C4-2B (cell line): ENCODE data around the gene XPO6.
A peak's percentile ranks its signal among the peaks of the same experiment; 100 is the strongest.

ENCODE experiments used
- H3K27ac ChIP-seq: fragments of 450-650 bp; 2 replicates; pipeline ENCODE4 v1.5.1; 2017
- CTCF ChIP-seq: fragments of 450-650 bp; conservative IDR thresholded peaks from 2 replicates; pipeline ENCODE4 v1.5.1; 2017; ENCODE audit warnings: mild to moderate bottlenecking
- ZFX ChIP-seq: fragments of 450-650 bp; IDR thresholded peaks from 2 replicates; pipeline ENCODE4 v1.6.1; 2017

Gene XPO6

DNA sequence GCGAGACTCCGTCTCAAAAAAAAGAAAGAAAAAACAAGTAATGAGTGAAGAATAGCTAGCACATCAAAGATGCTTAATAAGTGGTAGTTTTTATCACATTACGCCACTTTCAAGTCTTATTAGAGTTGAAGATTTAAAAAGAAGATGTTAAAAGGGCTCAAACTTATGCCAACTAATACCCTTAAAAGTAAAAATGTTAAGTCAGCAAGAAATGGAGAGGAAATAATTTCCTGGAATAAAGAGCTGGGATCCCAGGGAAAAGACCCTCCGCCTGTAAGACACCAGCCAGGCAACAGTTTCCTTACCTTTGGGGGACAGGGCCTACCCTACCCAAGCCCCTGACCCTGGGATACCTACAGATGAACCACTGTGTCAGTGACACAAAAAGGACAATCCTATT is 3.6 kb downstream of the XPO6 start:
- TF ChIP-seq ZFX, result no peak
- TF ChIP-seq CTCF, result no peak
- H3K27ac ChIP-seq, result peak overlapping the region; percentile 41; the same call in 1 of the 2 replicates

DNA sequence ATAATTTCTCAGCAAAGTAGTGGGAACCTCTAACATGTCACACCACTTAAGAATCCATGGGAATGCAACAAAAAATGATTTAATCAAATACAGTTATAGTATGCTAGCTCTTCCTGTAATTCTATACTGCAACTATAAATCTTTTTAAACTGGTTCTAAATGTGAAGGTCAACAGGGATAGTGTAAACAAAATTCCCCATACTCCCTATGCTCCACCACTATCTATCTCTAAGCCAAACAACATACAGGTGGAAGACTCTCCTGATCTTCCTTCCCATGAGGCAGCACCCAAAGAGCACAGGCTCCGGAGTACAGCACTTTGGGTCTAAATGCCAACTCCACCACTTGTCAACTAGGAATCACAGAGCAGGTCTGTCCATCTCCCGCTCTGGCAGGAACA is 4.4 kb downstream of the XPO6 start:
- no peak for TF ChIP-seq CTCF
- TF ChIP-seq ZFX, result no peak
- H3K27ac ChIP-seq, result peak overlapping the region; percentile 41

GRCh38 chr16:28205974-28206373 is 5.8 kb downstream of the XPO6 start:
- H3K27ac ChIP-seq, result no peak overlapping the region
- no peak for TF ChIP-seq CTCF
- TF ChIP-seq ZFX, result no peak

DNA sequence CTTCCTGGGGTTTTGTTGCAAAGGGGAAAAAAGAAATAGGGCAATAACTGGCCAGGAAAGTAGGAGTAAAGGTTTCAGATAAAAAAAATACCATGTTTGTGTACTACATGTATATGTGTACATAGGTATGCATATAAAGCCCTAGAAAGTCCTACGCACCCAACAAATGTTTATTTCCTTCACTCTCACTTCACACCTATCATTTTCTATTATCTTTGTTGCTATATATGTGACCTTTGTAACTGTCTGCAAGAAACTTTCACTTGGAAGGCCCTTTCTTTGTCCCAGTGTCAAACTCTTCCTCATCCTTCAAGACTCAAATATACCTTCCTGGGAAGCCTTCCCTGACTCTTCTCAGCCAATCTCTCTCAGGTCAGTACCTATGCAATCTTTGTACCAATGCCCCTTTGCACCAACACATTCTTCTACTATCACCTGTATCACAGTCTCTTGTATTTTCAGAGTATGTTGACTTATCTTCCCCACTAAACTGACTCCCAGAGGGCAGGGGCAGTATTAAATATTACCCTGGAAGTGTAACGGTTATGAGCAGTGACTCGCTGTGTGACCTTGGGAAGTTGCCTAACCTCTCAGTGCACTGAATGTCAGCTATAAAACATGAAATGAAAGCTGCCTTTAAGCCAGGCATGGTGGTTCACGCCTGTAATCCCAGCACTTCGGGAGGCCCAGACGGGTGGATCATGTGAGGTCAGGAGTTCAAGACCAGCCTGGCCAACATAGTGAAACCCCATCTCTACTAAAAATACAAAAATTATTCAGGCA is 6.5 kb downstream of the XPO6 start:
- TF ChIP-seq CTCF (no peak), ZFX (no peak)
- no peak overlapping the region for H3K27ac ChIP-seq

DNA sequence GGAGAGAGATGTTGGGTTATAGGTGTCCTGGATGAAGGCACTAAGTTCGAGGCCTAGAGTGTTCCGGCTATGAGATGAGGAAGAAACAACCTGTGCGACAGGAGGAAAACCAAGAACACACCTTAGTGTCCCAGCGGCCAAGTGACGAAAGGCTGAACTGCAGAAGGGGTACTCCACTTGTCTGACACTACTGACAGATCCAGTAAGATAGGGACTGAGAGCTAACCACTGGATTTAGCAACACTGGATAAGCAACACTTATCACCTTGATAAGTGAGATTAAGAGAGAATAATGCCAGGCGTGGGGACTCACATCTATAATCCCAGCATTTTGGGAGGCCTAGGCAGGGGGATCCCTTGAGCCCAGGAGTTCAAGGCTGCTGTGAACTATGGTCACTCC is 7.1 kb downstream of the XPO6 start:
- no peak overlapping the region; the same call in 1 of the 2 replicates for H3K27ac ChIP-seq
- no peak for TF ChIP-seq ZFX
- TF ChIP-seq CTCF, result no peak

GRCh38 chr16:28204204-28204603 is 7.6 kb downstream of the XPO6 start:
- no peak overlapping the region; the same call in 1 of the 2 replicates for H3K27ac ChIP-seq
- TF ChIP-seq ZFX (no peak), CTCF (no peak)

- TF ChIP-seq ZFX (no peak), CTCF (no peak; the same call in 1 of the 2 replicates)
- H3K27ac ChIP-seq, result no peak overlapping the region
Measured at GRCh38 chr16:28202147-28202746, 9.5 kb downstream of the XPO6 start.
